ENCODE measurements around the gene FGD4. TPM values are rescaled to one million over a fixed set of nuclear protein-coding genes. Genes with fewer than 3 reads are reported as not detected.
A peak's percentile ranks its signal among the peaks of the same experiment; 100 is the strongest.

The FGD4 gene
- total RNA-seq, 2 experiments from 2014 or later, result 0.91 to 1.4 TPM

- no peak for ATAC-seq (ENCODE audit: low read depth)
- Mint-ChIP-seq H3K27me3 (no peaks in the 10 kb centered on the region), H3K4me1 (no peaks in the 10 kb centered on the region), H3K9me3 (peaks cover 4% of the 10 kb centered on the region), H3K36me3 (peaks cover 2% of the 10 kb centered on the region), H3K4me3 (no peak overlapping the region), H3K27ac (peak overlapping the region; percentile 39)
- POLR2A ChIA-PET, result no interaction called here
- no peak for DNase-seq
These were observed 21.0 kb downstream of the FGD4 start for GRCh38 chr12:32420356-32420755.

GRCh38 chr12:32423559-32423958 is 24.2 kb downstream of the FGD4 start:
- Mint-ChIP-seq H3K27me3 (peaks cover 5% of the 10 kb centered on the region), H3K4me1 (no peaks in the 10 kb centered on the region), H3K36me3 (peaks cover 4% of the 10 kb centered on the region), H3K4me3 (no peak overlapping the region), H3K9me3 (peaks cover 22% of the 10 kb centered on the region), H3K27ac (no peak overlapping the region)
- ATAC-seq (ENCODE audit: low read depth), result no peak
- DNase-seq, result no peak
- POLR2A ChIA-PET, result no interaction called here

GRCh38 chr12:32431025-32431424 is 31.7 kb downstream of the FGD4 start:
- ATAC-seq (ENCODE audit: low read depth) (no peak), DNase-seq (no peak)
- no peaks in the 10 kb centered on the region for H3K4me1 Mint-ChIP-seq
- peaks cover 5% of the 10 kb centered on the region for H3K27me3 Mint-ChIP-seq
- peaks cover 20% of the 10 kb centered on the region for H3K9me3 Mint-ChIP-seq
- H3K36me3 Mint-ChIP-seq, result peaks cover 2% of the 10 kb centered on the region
- no peak overlapping the region for H3K27ac Mint-ChIP-seq
- no peak overlapping the region for H3K4me3 Mint-ChIP-seq
- POLR2A ChIA-PET, result no interaction called here

GRCh38 chr12:32435921-32436705 is 36.8 kb downstream of the FGD4 start:
- DNase-seq (no peak), ATAC-seq (ENCODE audit: low read depth) (no peak)
- Mint-ChIP-seq H3K27ac (no peak overlapping the region), H3K27me3 (peaks cover 2% of the 10 kb centered on the region), H3K36me3 (no peaks in the 10 kb centered on the region), H3K4me3 (no peak overlapping the region), H3K4me1 (no peaks in the 10 kb centered on the region), H3K9me3 (no peaks in the 10 kb centered on the region)
- POLR2A ChIA-PET, result no interaction called here

- H3K9me3 Mint-ChIP-seq, result no peaks in the 10 kb centered on the region
- peaks cover 2% of the 10 kb centered on the region for H3K27me3 Mint-ChIP-seq
- POLR2A ChIA-PET, result no interaction called here
- DNase-seq (no peak), ATAC-seq (ENCODE audit: low read depth) (no peak)
- H3K4me3 Mint-ChIP-seq, result no peak overlapping the region
- no peak overlapping the region for H3K27ac Mint-ChIP-seq
- H3K36me3 Mint-ChIP-seq, result no peaks in the 10 kb centered on the region
- H3K4me1 Mint-ChIP-seq, result no peaks in the 10 kb centered on the region
These were observed 37.7 kb downstream of the FGD4 start for GRCh38 chr12:32437095-32437515.

GRCh38 chr12:32440120-32440865 is 40.9 kb downstream of the FGD4 start:
- ATAC-seq (ENCODE audit: low read depth), result no peak
- Mint-ChIP-seq H3K27me3 (peaks cover 2% of the 10 kb centered on the region), H3K4me3 (no peak overlapping the region), H3K36me3 (no peaks in the 10 kb centered on the region), H3K4me1 (no peaks in the 10 kb centered on the region), H3K27ac (no peak overlapping the region), H3K9me3 (no peaks in the 10 kb centered on the region)
- POLR2A ChIA-PET, result no interaction called here
- no peak for DNase-seq

- Mint-ChIP-seq H3K27me3 (no peaks in the 10 kb centered on the region), H3K36me3 (no peaks in the 10 kb centered on the region), H3K9me3 (no peaks in the 10 kb centered on the region), H3K4me1 (peaks cover under 1% of the 10 kb centered on the region), H3K27ac (no peak overlapping the region), H3K4me3 (no peak overlapping the region)
- POLR2A ChIA-PET, result no interaction called here
- ATAC-seq (ENCODE audit: low read depth) (no peak), DNase-seq (no peak)
These were observed 44.1 kb downstream of the FGD4 start for GRCh38 chr12:32443491-32443890.

- DNase-seq (no peak), ATAC-seq (ENCODE audit: low read depth) (no peak)
- no peaks in the 10 kb centered on the region for H3K36me3 Mint-ChIP-seq
- no peak overlapping the region for H3K27ac Mint-ChIP-seq
- H3K27me3 Mint-ChIP-seq, result no peaks in the 10 kb centered on the region
- H3K4me1 Mint-ChIP-seq, result peaks cover 4% of the 10 kb centered on the region
- no peaks in the 10 kb centered on the region for H3K9me3 Mint-ChIP-seq
- POLR2A ChIA-PET, result no interaction called here
- no peak overlapping the region for H3K4me3 Mint-ChIP-seq
These were observed 45.5 kb downstream of the FGD4 start for GRCh38 chr12:32444895-32445294.

- Mint-ChIP-seq H3K27ac (no peak overlapping the region), H3K4me3 (no peak overlapping the region), H3K9me3 (no peaks in the 10 kb centered on the region), H3K36me3 (no peaks in the 10 kb centered on the region), H3K27me3 (no peaks in the 10 kb centered on the region), H3K4me1 (peaks cover 4% of the 10 kb centered on the region)
- POLR2A ChIA-PET, result no interaction called here
- DNase-seq, result no peak
- no peak for ATAC-seq (ENCODE audit: low read depth)
These were observed 46.0 kb downstream of the FGD4 start for GRCh38 chr12:32445356-32445755.

- Mint-ChIP-seq H3K9me3 (no peaks in the 10 kb centered on the region), H3K27ac (no peak overlapping the region), H3K27me3 (no peaks in the 10 kb centered on the region), H3K4me1 (peaks cover 4% of the 10 kb centered on the region), H3K36me3 (no peaks in the 10 kb centered on the region), H3K4me3 (no peak overlapping the region)
- ATAC-seq (ENCODE audit: low read depth), result no peak
- POLR2A ChIA-PET, result interaction anchor here (0.5 kb wide), 1 partner anchor 115 kb away, joined by 4 read pairs; no protein-coding TSS in a partner anchor
- no peak for DNase-seq
These were observed 47.2 kb downstream of the FGD4 start for GRCh38 chr12:32446316-32447119.

- H3K36me3 Mint-ChIP-seq, result no peaks in the 10 kb centered on the region
- no peak overlapping the region for H3K4me3 Mint-ChIP-seq
- H3K9me3 Mint-ChIP-seq, result no peaks in the 10 kb centered on the region
- H3K4me1 Mint-ChIP-seq, result peaks cover 4% of the 10 kb centered on the region
- ATAC-seq (ENCODE audit: low read depth) (no peak), DNase-seq (no peak)
- no peak overlapping the region for H3K27ac Mint-ChIP-seq
- POLR2A ChIA-PET, result no interaction called here
- H3K27me3 Mint-ChIP-seq, result no peaks in the 10 kb centered on the region
These were observed 49.2 kb downstream of the FGD4 start for GRCh38 chr12:32448586-32448985.

- no peaks in the 10 kb centered on the region for H3K27me3 Mint-ChIP-seq
- no peaks in the 10 kb centered on the region for H3K36me3 Mint-ChIP-seq
- ATAC-seq (ENCODE audit: low read depth) (no peak), DNase-seq (no peak)
- no peak overlapping the region for H3K4me3 Mint-ChIP-seq
- no peak overlapping the region for H3K27ac Mint-ChIP-seq
- POLR2A ChIA-PET, result no interaction called here
- no peaks in the 10 kb centered on the region for H3K9me3 Mint-ChIP-seq
- peaks cover 4% of the 10 kb centered on the region for H3K4me1 Mint-ChIP-seq
These were observed 51.0 kb downstream of the FGD4 start for GRCh38 chr12:32450363-32450762.

- no peaks in the 10 kb centered on the region for H3K27me3 Mint-ChIP-seq
- DNase-seq (no peak), ATAC-seq (ENCODE audit: low read depth) (no peak)
- no peaks in the 10 kb centered on the region for H3K9me3 Mint-ChIP-seq
- no peak overlapping the region for H3K4me3 Mint-ChIP-seq
- H3K4me1 Mint-ChIP-seq, result peaks cover 4% of the 10 kb centered on the region
- H3K27ac Mint-ChIP-seq, result no peak overlapping the region
- no peaks in the 10 kb centered on the region for H3K36me3 Mint-ChIP-seq
- POLR2A ChIA-PET, result no interaction called here
These were observed 51.4 kb downstream of the FGD4 start for GRCh38 chr12:32450768-32451167.
